ENCODE results near the gene MBNL2. TPM values are rescaled to one million over a fixed set of nuclear protein-coding genes. Genes with fewer than 3 reads are reported as not detected.

Gene MBNL2
- total and polyA plus RNA-seq, 2 of the 4 experiments (the other 2 are of a cell fraction) = 26.9 to 103 TPM

GRCh38 chr13:97259410-97259797 is 37.3 kb downstream of the MBNL2 start:
- peak overlapping the region; percentile 90 for H2BK120ac ChIP-seq (ENCODE audit: low read depth, low read length)
- peak overlapping the region; percentile 42 for H3K56ac ChIP-seq (ENCODE audit: extremely low read depth, insufficient read depth, low read length)
- no peaks in the 10 kb centered on the region for H3K27me3 ChIP-seq (ENCODE audit: control insufficient read depth, insufficient read depth, low read length)
- peak overlapping the region; percentile 70 for H2BK20ac ChIP-seq (ENCODE audit: low read depth, low read length)
- POLR2A ChIA-PET (ENCODE audit: unreplicated experiment) = interaction anchor here (0.6 kb wide), 2 partner anchors 36 to 156 kb away, joined by 3 to 4 read pairs; no protein-coding TSS in a partner anchor
- peak overlapping the region; percentile 52 for H2BK15ac ChIP-seq (ENCODE audit: low read depth, low read length)
- H3K79me1 ChIP-seq (ENCODE audit: low read depth in 1 of 2, low read length in 2 of 2) = peaks cover 42 to 85% of the 10 kb centered on the region in 2 experiments
- ATAC-seq (ENCODE audit: low read depth) (no peak), DNase-seq (no peak)
- H3K9me1 ChIP-seq (ENCODE audit: insufficient read depth, low read length) = peaks cover 51% of the 10 kb centered on the region
- H2AFZ ChIP-seq (replicated peaks; ENCODE audit: low read length, poor library complexity) = no peak overlapping the region
- no peaks in the 10 kb centered on the region for H3K36me3 ChIP-seq (ENCODE audit: control insufficient read depth, insufficient read depth, low read length)
- TF ChIP-seq MAZ (IDR thresholded peaks at IDR 0.05; ENCODE audit: borderline replicate concordance, low read depth, low read length) (no peak), CHD1 (IDR thresholded peaks at IDR 0.05; ENCODE audit: low read depth, low read length) (no peak), RFX5 (IDR thresholded peaks at IDR 0.05; ENCODE audit: low read depth, low read length) (no peak), MXI1 (IDR thresholded peaks at IDR 0.05; ENCODE audit: borderline replicate concordance, low read depth, low read length) (no peak), SMC3 (IDR thresholded peaks at IDR 0.05; ENCODE audit: low read depth, low read length) (no peak), POLR2A (IDR thresholded peaks at IDR 0.05; ENCODE audit: low read depth, low read length) (no peak), BHLHE40 (IDR thresholded peaks at IDR 0.05; ENCODE audit: low read depth, low read length) (no peak), ELK1 (IDR thresholded peaks at IDR 0.05; ENCODE audit: borderline replicate concordance, low read depth, low read length) (no peak), RCOR1 (IDR thresholded peaks at IDR 0.05; ENCODE audit: insufficient replicate concordance, low read length) (no peak), MAFK (IDR thresholded peaks at IDR 0.05; ENCODE audit: low read depth, low read length) (no peak)
- H4K91ac ChIP-seq (ENCODE audit: insufficient read depth, low read depth, low read length) = peak overlapping the region; percentile 86
- WGBS, 2 experiments (ENCODE audit: extremely low coverage in 2 of 2, insufficient read length in 1 of 2) = 100% methylated on average over 1 of the region's 6 CpGs; no CpG with 5 or more reads in 1 of the 2 experiments
- peaks cover 21% of the 10 kb centered on the region; the same call in 1 of the 2 replicates for H4K20me1 ChIP-seq (ENCODE audit: insufficient read depth, low read length)
- peak overlapping the region; percentile 86 for H3K4ac ChIP-seq (ENCODE audit: low read depth, low read length)
- peak overlapping the region; percentile 97 for H3K18ac ChIP-seq (ENCODE audit: low read depth, low read length)
- CTCF ChIA-PET = no interaction called here
- H3K14ac ChIP-seq (replicated peaks; ENCODE audit: low read depth, low read length) = peak overlapping the region; percentile 82
- H3K4me3 ChIP-seq (ENCODE audit: insufficient read depth, low read depth, low read length) = no peak overlapping the region
- dilution Hi-C loops (cut with HindIII; ENCODE audit: low sequenced_read_pairs, unreplicated experiment) = no loop called here
- BruUV-seq (replicated peaks) = no TSS peak
- H3K27ac ChIP-seq (ENCODE audit: insufficient read depth, low read length) = peak overlapping the region; percentile 84
- peak overlapping the region; percentile 86 for H2BK5ac ChIP-seq (ENCODE audit: low read depth, low read length, poor library complexity, severe bottlenecking)
- intact Hi-C loops (cut with micrococcal nuclease) = no loop called here
- H4K5ac ChIP-seq (ENCODE audit: low read depth, low read length) = peak overlapping the region; percentile 88
- no peaks in the 10 kb centered on the region for H3K9me3 ChIP-seq (ENCODE audit: control insufficient read depth, insufficient read depth, low read length)
- H3K4me1 ChIP-seq (ENCODE audit: control insufficient read depth, insufficient read depth, low read length) = peaks cover 52% of the 10 kb centered on the region
- peak overlapping the region; percentile 73 for H2AK5ac ChIP-seq (ENCODE audit: low read depth, low read length)
- H3K9ac ChIP-seq (ENCODE audit: low read depth, low read length) = 0 out of 2 replicates have a peak overlapping the region, but pooled peaks have one; percentile 4
- peak overlapping the region; percentile 65 to 69; a peak in 3 of 4 replicates for H4K8ac ChIP-seq (ENCODE audit: low read depth in 2 of 2, low read length in 2 of 2)
- no peak overlapping the region for H3K4me2 ChIP-seq (ENCODE audit: low read depth, low read length)
- in situ Hi-C loops (cut with MboI; ENCODE audit: low sequenced_read_pairs) = no loop called here
- no peak overlapping the region for H2AK9ac ChIP-seq (replicated peaks; ENCODE audit: low read depth, low read length, poor library complexity)
- peak overlapping the region; percentile 94; the same call in 1 of the 2 replicates for H3K23ac ChIP-seq (ENCODE audit: low read depth, low read length)

All from IMR-90 (cell line).